ENCODE results near the gene RYR1. TPM values are rescaled to one million over a fixed set of nuclear protein-coding genes. Genes with fewer than 3 reads are reported as not detected.

RYR1 gene
- 0.03 and 0.11 TPM in 2 replicates for total RNA-seq (2014; rRNA removed; shearing (Covaris generic))

- peak; percentile 77 for DNase-seq (ENCODE audit: low read depth)
These were observed at the start of gene RYR1 for GRCh38 chr19:38433268-38433733. TSS of gene RYR1 (plus strand) at chr19:38433691. CDS start at chr19:38433830, 139 bp downstream.

GRCh38 chr19:38383743-38384142 is 49.7 kb upstream of the RYR1 start:
- DNase-seq (ENCODE audit: low read depth), result no peak

- DNase-seq (ENCODE audit: low read depth), result peak; percentile 51
These were observed 49.1 kb upstream of the RYR1 start for GRCh38 chr19:38384209-38385027.

- DNase-seq (ENCODE audit: low read depth), result no peak
These were observed 48.3 kb upstream of the RYR1 start for GRCh38 chr19:38385057-38385803.

- DNase-seq (ENCODE audit: low read depth), result no peak
These were observed 47.7 kb upstream of the RYR1 start for GRCh38 chr19:38385804-38386257.

GRCh38 chr19:38386300-38386970 is 47.1 kb upstream of the RYR1 start:
- DNase-seq (ENCODE audit: low read depth), result no peak

GRCh38 chr19:38386971-38387549 is 46.4 kb upstream of the RYR1 start:
- DNase-seq (ENCODE audit: low read depth), result peak; percentile 43

- DNase-seq (ENCODE audit: low read depth), result peak; percentile 92
These were observed 45.7 kb upstream of the RYR1 start, which contains the start of gene GGN for GRCh38 chr19:38387550-38388348. TSS of gene GGN (minus strand) at chr19:38388034. CDS start at chr19:38387261, 773 bp downstream.

- DNase-seq (ENCODE audit: low read depth), result peak; percentile 42
These were observed 45.0 kb upstream of the RYR1 start, which contains the start of gene SPRED3 for GRCh38 chr19:38388349-38389100. TSS of gene SPRED3 (plus strand) at chr19:38388697. CDS start at chr19:38390303, 1,606 bp downstream.

- peak; percentile 86 for DNase-seq (ENCODE audit: low read depth)
These were observed 44.2 kb upstream of the RYR1 start for GRCh38 chr19:38389101-38389925.

GRCh38 chr19:38389957-38390924 is 43.2 kb upstream of the RYR1 start:
- no peak for DNase-seq (ENCODE audit: low read depth)

- no peak for DNase-seq (ENCODE audit: low read depth)
These were observed 41.5 kb upstream of the RYR1 start for GRCh38 chr19:38391911-38392464.

- DNase-seq (ENCODE audit: low read depth), result peak; percentile 71
These were observed 40.7 kb upstream of the RYR1 start for GRCh38 chr19:38392707-38393308.

- no peak for DNase-seq (ENCODE audit: low read depth)
These were observed 39.0 kb upstream of the RYR1 start for GRCh38 chr19:38394488-38394887.

- DNase-seq (ENCODE audit: low read depth), result no peak
These were observed 37.9 kb upstream of the RYR1 start for GRCh38 chr19:38395381-38396114.

GRCh38 chr19:38399081-38399480 is 34.4 kb upstream of the RYR1 start:
- no peak for DNase-seq (ENCODE audit: low read depth)
